ENCODE measurements around the gene ZDHHC21. TPM values are rescaled to one million over a fixed set of nuclear protein-coding genes. Genes with fewer than 3 reads are reported as not detected.

The ZDHHC21 gene
- total RNA-seq, 1 experiment from 2014 or later = 9.0 TPM

GRCh38 chr9:14565352-14566016 lies 127.7 kb downstream of the ZDHHC21 start:
- H3K27me3 Mint-ChIP-seq (ENCODE audit: low read depth) = no peaks in the 10 kb centered on the region
- Histone ChIP-seq H3K23ac (ENCODE audit: insufficient read length, low read depth, low read length) (no peak overlapping the region), H2BK15ac (ENCODE audit: low read depth, low read length) (no peak overlapping the region), H2BK12ac (ENCODE audit: insufficient read length, low read depth, low read length) (no peak overlapping the region), H3K9ac (ENCODE audit: extremely low read depth, insufficient read length, low read length) (no peak overlapping the region), H2BK5ac (ENCODE audit: insufficient read length, low read length) (no peak overlapping the region), H4K91ac (ENCODE audit: insufficient read length, low read depth, low read length) (no peak overlapping the region), H3K9me3 (ENCODE audit: control insufficient read depth, low read depth, low read length) (no peaks in the 10 kb centered on the region), H3K27ac (ENCODE audit: insufficient read length, low read depth, low read length) (no peak overlapping the region), H4K8ac (replicated peaks; ENCODE audit: insufficient read length, low read depth, low read length) (no peak overlapping the region), H2AFZ (ENCODE audit: low read length) (no peak overlapping the region), H3K18ac (ENCODE audit: insufficient read length, low read depth, low read length) (no peak overlapping the region), H3K23me2 (ENCODE audit: insufficient read length, low read depth, low read length, poor library complexity, severe bottlenecking) (no peaks in the 10 kb centered on the region), H3K4me2 (ENCODE audit: insufficient read depth, insufficient read length, low read length) (no peak overlapping the region), H3K79me2 (ENCODE audit: insufficient read depth, low read length) (no peaks in the 10 kb centered on the region), H3K79me1 (ENCODE audit: insufficient read depth, low read depth, low read length, poor library complexity, severe bottlenecking) (no peaks in the 10 kb centered on the region), H4K5ac (ENCODE audit: insufficient read length, low read depth, low read length) (no peak overlapping the region), H3K4ac (ENCODE audit: low read depth, low read length) (no peak overlapping the region), H2AK5ac (ENCODE audit: insufficient read length, low read length) (no peak overlapping the region), H2BK120ac (ENCODE audit: low read depth, low read length, poor library complexity, severe bottlenecking) (no peak overlapping the region), H3K27me3 (ENCODE audit: insufficient read depth, low read length) (no peaks in the 10 kb centered on the region), H4K20me1 (ENCODE audit: control insufficient read depth, insufficient read depth, insufficient read length) (no peaks in the 10 kb centered on the region), H3K56ac (ENCODE audit: insufficient read length, low read depth, low read length) (no peak overlapping the region), H2BK20ac (ENCODE audit: low read depth, low read length, poor library complexity, severe bottlenecking) (no peak overlapping the region), H3K4me1 (ENCODE audit: insufficient read depth, low read length) (no peaks in the 10 kb centered on the region; the same call in 1 of the 2 replicates), H3K14ac (ENCODE audit: insufficient read depth, low read length) (no peak overlapping the region), H3T11ph (ENCODE audit: low read length) (no peak overlapping the region)
- no peaks in the 10 kb centered on the region for H3K36me3 Mint-ChIP-seq (ENCODE audit: insufficient read depth in 1 of 3, low read depth in 3 of 3)
- H3K4me1 Mint-ChIP-seq = peaks cover 24 to 42% of the 10 kb centered on the region in 2 experiments
- no peak overlapping the region for H3K27ac Mint-ChIP-seq
- TF ChIP-seq, protein P1, sequence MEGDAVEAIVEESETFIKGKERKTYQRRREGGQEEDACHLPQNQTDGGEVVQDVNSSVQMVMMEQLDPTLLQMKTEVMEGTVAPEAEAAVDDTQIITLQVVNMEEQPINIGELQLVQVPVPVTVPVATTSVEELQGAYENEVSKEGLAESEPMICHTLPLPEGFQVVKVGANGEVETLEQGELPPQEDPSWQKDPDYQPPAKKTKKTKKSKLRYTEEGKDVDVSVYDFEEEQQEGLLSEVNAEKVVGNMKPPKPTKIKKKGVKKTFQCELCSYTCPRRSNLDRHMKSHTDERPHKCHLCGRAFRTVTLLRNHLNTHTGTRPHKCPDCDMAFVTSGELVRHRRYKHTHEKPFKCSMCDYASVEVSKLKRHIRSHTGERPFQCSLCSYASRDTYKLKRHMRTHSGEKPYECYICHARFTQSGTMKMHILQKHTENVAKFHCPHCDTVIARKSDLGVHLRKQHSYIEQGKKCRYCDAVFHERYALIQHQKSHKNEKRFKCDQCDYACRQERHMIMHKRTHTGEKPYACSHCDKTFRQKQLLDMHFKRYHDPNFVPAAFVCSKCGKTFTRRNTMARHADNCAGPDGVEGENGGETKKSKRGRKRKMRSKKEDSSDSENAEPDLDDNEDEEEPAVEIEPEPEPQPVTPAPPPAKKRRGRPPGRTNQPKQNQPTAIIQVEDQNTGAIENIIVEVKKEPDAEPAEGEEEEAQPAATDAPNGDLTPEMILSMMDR (conservative IDR thresholded peaks at IDR 0.05) = no peak
- 0 out of 5 replicates have a peak, but pooled peaks cover 0 to 2% of the 10 kb centered on the region in 2 experiments for H3K9me3 Mint-ChIP-seq
- no CpG with 5 or more reads among the region's 4 CpGs for WGBS (ENCODE audit: extremely low coverage, insufficient read length, low lambda C conversion rate)
- no peak overlapping the region for H3K4me3 Mint-ChIP-seq
- DNase-seq = no peak
